Activated naive CD8-positive, alpha-beta T cell (primary cell): Measurements from ENCODE around the gene PAM.

ENCODE experiments used
- H3K27ac Mint-ChIP-seq: one replicate; pipeline ENCODE4 v1.8.0; 2021; ENCODE audit warnings: mixed read lengths
- H3K27me3 Mint-ChIP-seq: one replicate; pipeline ENCODE4 v1.8.0; 2021; ENCODE audit warnings: mixed read lengths
- H3K36me3 Mint-ChIP-seq: one replicate; pipeline ENCODE4 v1.8.0; 2021; ENCODE audit warnings: mixed read lengths
- H3K4me1 Mint-ChIP-seq: one replicate; pipeline ENCODE4 v1.8.0; 2021; ENCODE audit warnings: low read depth, mixed read lengths
- H3K4me3 Mint-ChIP-seq: one replicate; pipeline ENCODE4 v1.8.0; 2021; ENCODE audit warnings: mild to moderate bottlenecking, mixed read lengths
- H3K9me3 Mint-ChIP-seq: one replicate; pipeline ENCODE4 v1.8.0; 2021; ENCODE audit warnings: low read depth, mixed read lengths

PAM gene

GRCh38 chr5:102801371-102801770 is 46.3 kb downstream of the PAM start:
- Mint-ChIP-seq H3K4me1 (peaks cover 41% of the 10 kb centered on the region), H3K27ac (peak overlapping the region; percentile 24)

GRCh38 chr5:102802708-102803458 is 47.8 kb downstream of the PAM start:
- Mint-ChIP-seq H3K27ac (no peak overlapping the region), H3K36me3 (peaks cover 10% of the 10 kb centered on the region), H3K9me3 (no peaks in the 10 kb centered on the region), H3K4me3 (no peak overlapping the region), H3K4me1 (peaks cover 36% of the 10 kb centered on the region), H3K27me3 (no peaks in the 10 kb centered on the region)

More at GRCh38 chr5:102801371-102801770, 46.3 kb downstream of the PAM start:
- Mint-ChIP-seq H3K4me3 (peak overlapping the region; percentile 61), H3K9me3 (no peaks in the 10 kb centered on the region), H3K36me3 (peaks cover 10% of the 10 kb centered on the region), H3K27me3 (no peaks in the 10 kb centered on the region)

GRCh38 chr5:102807878-102808502 is 52.9 kb downstream of the PAM start:
- peaks cover 13% of the 10 kb centered on the region for H3K36me3 Mint-ChIP-seq
- H3K4me3 Mint-ChIP-seq, result no peak overlapping the region
- H3K9me3 Mint-ChIP-seq, result no peaks in the 10 kb centered on the region
- no peaks in the 10 kb centered on the region for H3K27me3 Mint-ChIP-seq
- H3K4me1 Mint-ChIP-seq, result peaks cover 2% of the 10 kb centered on the region
- H3K27ac Mint-ChIP-seq, result no peak overlapping the region

GRCh38 chr5:102809033-102809432 is 53.9 kb downstream of the PAM start:
- Mint-ChIP-seq H3K36me3 (peaks cover 13% of the 10 kb centered on the region), H3K9me3 (no peaks in the 10 kb centered on the region), H3K27ac (no peak overlapping the region), H3K4me1 (peaks cover 1% of the 10 kb centered on the region), H3K4me3 (no peak overlapping the region), H3K27me3 (no peaks in the 10 kb centered on the region)

GRCh38 chr5:102811972-102812371 is 56.9 kb downstream of the PAM start:
- no peaks in the 10 kb centered on the region for H3K9me3 Mint-ChIP-seq
- no peaks in the 10 kb centered on the region for H3K27me3 Mint-ChIP-seq
- no peak overlapping the region for H3K27ac Mint-ChIP-seq
- H3K36me3 Mint-ChIP-seq, result peaks cover 7% of the 10 kb centered on the region
- no peak overlapping the region for H3K4me3 Mint-ChIP-seq
- peaks cover 18% of the 10 kb centered on the region for H3K4me1 Mint-ChIP-seq

- H3K4me3 Mint-ChIP-seq, result no peak overlapping the region
- no peaks in the 10 kb centered on the region for H3K9me3 Mint-ChIP-seq
- H3K4me1 Mint-ChIP-seq, result peaks cover 18% of the 10 kb centered on the region
- H3K27ac Mint-ChIP-seq, result no peak overlapping the region
- H3K36me3 Mint-ChIP-seq, result peaks cover 4% of the 10 kb centered on the region
- H3K27me3 Mint-ChIP-seq, result no peaks in the 10 kb centered on the region
These were observed 58.6 kb downstream of the PAM start for GRCh38 chr5:102813740-102814139.

- Mint-ChIP-seq H3K4me1 (peaks cover 18% of the 10 kb centered on the region), H3K4me3 (no peak overlapping the region), H3K27me3 (no peaks in the 10 kb centered on the region), H3K27ac (no peak overlapping the region), H3K9me3 (no peaks in the 10 kb centered on the region), H3K36me3 (peaks cover 4% of the 10 kb centered on the region)
These were observed 60.0 kb downstream of the PAM start for GRCh38 chr5:102815084-102815483.

GRCh38 chr5:102815540-102816332 is 60.6 kb downstream of the PAM start:
- Mint-ChIP-seq H3K4me1 (peaks cover 18% of the 10 kb centered on the region), H3K27ac (no peak overlapping the region), H3K36me3 (peaks cover 4% of the 10 kb centered on the region), H3K27me3 (no peaks in the 10 kb centered on the region), H3K9me3 (no peaks in the 10 kb centered on the region), H3K4me3 (no peak overlapping the region)

GRCh38 chr5:102818345-102818744 is 63.2 kb downstream of the PAM start:
- no peaks in the 10 kb centered on the region for H3K27me3 Mint-ChIP-seq
- peaks cover 23% of the 10 kb centered on the region for H3K4me1 Mint-ChIP-seq
- peaks cover 2% of the 10 kb centered on the region for H3K36me3 Mint-ChIP-seq
- no peak overlapping the region for H3K27ac Mint-ChIP-seq
- H3K9me3 Mint-ChIP-seq, result no peaks in the 10 kb centered on the region
- no peak overlapping the region for H3K4me3 Mint-ChIP-seq

GRCh38 chr5:102818934-102819333 is 63.8 kb downstream of the PAM start:
- H3K27me3 Mint-ChIP-seq, result no peaks in the 10 kb centered on the region
- no peak overlapping the region for H3K27ac Mint-ChIP-seq
- H3K4me3 Mint-ChIP-seq, result no peak overlapping the region
- H3K9me3 Mint-ChIP-seq, result no peaks in the 10 kb centered on the region
- peaks cover 23% of the 10 kb centered on the region for H3K4me1 Mint-ChIP-seq
- H3K36me3 Mint-ChIP-seq, result peaks cover 2% of the 10 kb centered on the region

GRCh38 chr5:102819634-102820033 is 64.5 kb downstream of the PAM start:
- Mint-ChIP-seq H3K27me3 (no peaks in the 10 kb centered on the region), H3K4me3 (no peak overlapping the region)

GRCh38 chr5:102823441-102823874 is 68.4 kb downstream of the PAM start:
- no peak overlapping the region for H3K27ac Mint-ChIP-seq

More at GRCh38 chr5:102819634-102820033, 64.5 kb downstream of the PAM start:
- Mint-ChIP-seq H3K9me3 (no peaks in the 10 kb centered on the region), H3K27ac (no peak overlapping the region), H3K4me1 (peaks cover 23% of the 10 kb centered on the region), H3K36me3 (peaks cover 2% of the 10 kb centered on the region)

GRCh38 chr5:102826629-102827028 is 71.5 kb downstream of the PAM start:
- Mint-ChIP-seq H3K27me3 (no peaks in the 10 kb centered on the region), H3K36me3 (peaks cover 9% of the 10 kb centered on the region), H3K4me1 (peaks cover 13% of the 10 kb centered on the region)

More at GRCh38 chr5:102823441-102823874, 68.4 kb downstream of the PAM start:
- no peak overlapping the region for H3K4me3 Mint-ChIP-seq
- no peaks in the 10 kb centered on the region for H3K27me3 Mint-ChIP-seq
- H3K4me1 Mint-ChIP-seq, result peaks cover 13% of the 10 kb centered on the region
- H3K9me3 Mint-ChIP-seq, result no peaks in the 10 kb centered on the region
- peaks cover 2% of the 10 kb centered on the region for H3K36me3 Mint-ChIP-seq

GRCh38 chr5:102830241-102830640 is 75.1 kb downstream of the PAM start:
- Mint-ChIP-seq H3K4me3 (no peak overlapping the region), H3K9me3 (no peaks in the 10 kb centered on the region), H3K27ac (no peak overlapping the region), H3K4me1 (peaks cover 17% of the 10 kb centered on the region), H3K27me3 (no peaks in the 10 kb centered on the region), H3K36me3 (peaks cover 9% of the 10 kb centered on the region)

More at GRCh38 chr5:102826629-102827028, 71.5 kb downstream of the PAM start:
- H3K27ac Mint-ChIP-seq, result no peak overlapping the region
- H3K4me3 Mint-ChIP-seq, result no peak overlapping the region
- H3K9me3 Mint-ChIP-seq, result no peaks in the 10 kb centered on the region

- no peak overlapping the region for H3K27ac Mint-ChIP-seq
- peaks cover 14% of the 10 kb centered on the region for H3K4me1 Mint-ChIP-seq
- no peaks in the 10 kb centered on the region for H3K9me3 Mint-ChIP-seq
These were observed 77.3 kb downstream of the PAM start for GRCh38 chr5:102832445-102832844.

More at GRCh38 chr5:102832445-102832844, 77.3 kb downstream of the PAM start:
- Mint-ChIP-seq H3K36me3 (peaks cover 13% of the 10 kb centered on the region), H3K4me3 (no peak overlapping the region), H3K27me3 (no peaks in the 10 kb centered on the region)
